Keratinocyte (primary cell): ENCODE measurements around the gene EPHA2. TPM values are rescaled to one million over a fixed set of nuclear protein-coding genes. Genes with fewer than 3 reads are reported as not detected.

ENCODE experiments used
- DNase-seq: peaks from one replicate; pipeline ENCODE4 v3.0.0-alpha.2; 2011; ENCODE audit warnings: low read depth, missing footprints, low spot score
- FAIRE-seq: peaks from 2 replicates; lab custom pipeline; 2011; peaks lifted over from hg19 to GRCh38; lab: Jason Lieb, UNC
- H2AFZ ChIP-seq: 2 replicates; pipeline ENCODE4 v1.6.0; 2012; ENCODE audit warnings: low read length, control low read depth, inconsistent platforms; ENCODE audit not compliant: control insufficient read depth
- H3K27ac ChIP-seq: 2 replicates; pipeline ENCODE4 v1.5.1; 2011; ENCODE audit warnings: low read length; ENCODE audit not compliant: control insufficient read depth, insufficient read depth
- H3K27me3 ChIP-seq: 3 replicates; pipeline ENCODE4 v1.6.0; 2011; ENCODE audit warnings: low read length; ENCODE audit not compliant: control insufficient read depth, insufficient read depth; ENCODE audit errors: extremely low read depth
- H3K36me3 ChIP-seq, 2 experiments: 2 replicates in 1 of 2; 3 replicates in 1 of 2; pipeline ENCODE4 v1.5.1; 2011; ENCODE audit warnings: low read length in 2 of 2, mild to moderate bottlenecking in 1 of 2; ENCODE audit not compliant: control insufficient read depth in 2 of 2, insufficient read depth in 2 of 2; ENCODE audit errors: extremely low read depth in 1 of 2
- H3K4me1 ChIP-seq: 3 replicates; pipeline ENCODE4 v1.5.1; 2011; ENCODE audit warnings: low read length; ENCODE audit not compliant: control insufficient read depth, insufficient read depth; ENCODE audit errors: extremely low read depth
- H3K4me2 ChIP-seq: 3 replicates; pipeline ENCODE4 v1.6.0; 2011; ENCODE audit warnings: low read depth, low read length; ENCODE audit not compliant: control insufficient read depth, insufficient read depth; ENCODE audit errors: extremely low read depth
- H3K4me3 ChIP-seq, 3 experiments: fragments of 200-600 bp in 1 of 3; sonication (generic) in 1 of 3; 2 replicates in 2 of 3; 3 replicates in 1 of 3; pipeline ENCODE4 v1.5.1; 2011 to 2016; ENCODE audit warnings: low read length in 3 of 3, mild to moderate bottlenecking in 3 of 3, control low read depth in 2 of 3, inconsistent platforms in 1 of 3, low read depth in 1 of 3, mixed read lengths in 1 of 3, mixed run types in 1 of 3, moderate library complexity in 1 of 3; ENCODE audit not compliant: control insufficient read depth in 2 of 3, insufficient read depth in 2 of 3; ENCODE audit errors: extremely low read depth in 1 of 3
- H3K79me2 ChIP-seq: 2 replicates; pipeline ENCODE4 v1.6.0; 2012; ENCODE audit warnings: low read length; ENCODE audit not compliant: control insufficient read depth, insufficient read depth
- H3K9ac ChIP-seq: 3 replicates; pipeline ENCODE4 v1.6.0; 2011; ENCODE audit warnings: low read length; ENCODE audit not compliant: control insufficient read depth, insufficient read depth; ENCODE audit errors: extremely low read depth
- H3K9me1 ChIP-seq: 3 replicates; pipeline ENCODE4 v1.6.0; 2011; ENCODE audit warnings: low read length; ENCODE audit not compliant: control insufficient read depth, insufficient read depth; ENCODE audit errors: extremely low read depth
- H3K9me3 ChIP-seq: 2 replicates; pipeline ENCODE4 v1.5.1; 2012; ENCODE audit warnings: low read depth, low read length; ENCODE audit not compliant: control insufficient read depth
- H4K20me1 ChIP-seq: 3 replicates; pipeline ENCODE4 v1.6.0; 2011; ENCODE audit warnings: low read length; ENCODE audit not compliant: control insufficient read depth, insufficient read depth; ENCODE audit errors: extremely low read depth
- CTCF ChIP-seq, 3 experiments: IDR thresholded peaks in 1 of 3; conservative IDR thresholded peaks in 1 of 3; optimal IDR thresholded peaks in 1 of 3; 2 replicates in 2 of 3; 3 replicates in 1 of 3; pipeline versions ENCODE3 to v1.5.1; 2011; ENCODE audit warnings: low read length in 3 of 3, mild to moderate bottlenecking in 3 of 3, moderate library complexity in 2 of 3, control low read depth in 1 of 3, inconsistent platforms in 1 of 3; ENCODE audit not compliant: insufficient read depth in 2 of 3; ENCODE audit errors: extremely low read depth in 1 of 3
- EZH2 ChIP-seq: IDR thresholded peaks from one replicate; pipeline ENCODE4 v1.6.1; 2012; ENCODE audit warnings: inconsistent platforms, mild to moderate bottlenecking, low read length, moderate library complexity
- dilution Hi-C: fragments of 300-500 bp; cut with MboI; formaldehyde crosslinking; loops from one replicate; pipeline ENCODE4 v1.7.0; 2020; ENCODE audit warnings: low sequenced_read_pairs; ENCODE audit not compliant: extremely low pct_ligation_motif_present
- polyA plus RNA-seq, 5 experiments: library from polyadenylated mRNA; depleted of rRNA in 3 of 5; stranded (reverse) in 3 of 5; stranded (forward) in 1 of 5; unstranded in 1 of 5; fragments of >200 nt; gene quantifications; 1 replicate in 1 of 5; 2 replicates in 3 of 5; 3 replicates in 1 of 5; pipeline versions ENCODE4 v1.2.1 to v1.2.3, GENCODE V29; 2011 to 2012; ENCODE audit warnings: missing spikeins in 2 of 5, low read depth in 1 of 5, low replicate concordance in 1 of 5

The EPHA2 gene
- polyA plus RNA-seq, 1 donor (not counting 4 experiments of a cell fraction or from before 2014, with no cell fraction given): 55.6 TPM

DNA sequence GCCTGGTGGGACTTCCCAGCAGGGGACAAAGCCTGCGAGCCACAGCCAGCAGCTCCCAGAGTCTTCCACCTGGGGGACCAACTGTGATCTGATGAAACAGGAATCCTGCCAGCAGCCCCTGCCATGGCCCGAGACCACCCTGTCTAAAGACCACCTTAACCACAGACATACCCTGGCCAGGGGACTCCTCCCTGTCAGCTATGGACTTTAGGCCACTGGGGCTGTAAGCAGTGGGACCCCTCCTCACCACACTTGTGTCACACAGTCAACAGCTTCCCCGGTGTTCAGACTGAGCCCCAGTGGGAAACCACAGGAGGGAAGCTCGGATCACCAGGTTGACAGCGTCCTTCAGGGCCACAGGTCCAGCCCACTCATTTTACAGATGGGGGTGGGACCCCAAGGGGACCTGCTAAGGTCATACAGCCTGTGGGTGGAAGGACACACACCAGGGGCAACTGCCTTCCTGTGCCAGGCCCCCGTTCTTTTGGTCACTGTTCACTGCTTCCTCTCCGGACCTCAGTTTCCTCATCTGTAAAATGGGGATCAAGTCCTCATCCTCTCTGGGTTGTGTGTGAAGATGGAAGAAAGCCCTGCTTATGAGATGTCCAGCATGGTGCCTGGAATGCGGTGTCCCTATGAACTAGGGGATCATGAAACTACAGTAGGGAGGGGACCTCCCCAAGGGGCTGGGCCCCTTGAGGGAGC, 11.4 kb downstream of the EPHA2 start:
- H3K9ac ChIP-seq: peak overlapping the region; percentile 69
- H3K4me2 ChIP-seq: peak overlapping the region; percentile 75
- dilution Hi-C loops: no loop called here
- H3K27ac ChIP-seq: peak overlapping the region; percentile 77
- H3K9me1 ChIP-seq: peaks cover 17% of the 10 kb centered on the region
- H3K9me3 ChIP-seq: no peaks in the 10 kb centered on the region
- peaks cover 23 to 84% of the 10 kb centered on the region in 2 experiments for H3K36me3 ChIP-seq
- H3K27me3 ChIP-seq: no peaks in the 10 kb centered on the region
- FAIRE-seq (no peak), DNase-seq (no peak)
- H4K20me1 ChIP-seq: peaks cover 60% of the 10 kb centered on the region
- peaks cover 98% of the 10 kb centered on the region for H3K4me1 ChIP-seq
- peaks cover 93% of the 10 kb centered on the region for H3K79me2 ChIP-seq
- no peak overlapping the region for H2AFZ ChIP-seq
- H3K4me3 ChIP-seq: peak overlapping the region in 2 of 3 experiments; percentile 54 to 68
- TF ChIP-seq EZH2: no peak
- TF ChIP-seq CTCF (optimal IDR thresholded peaks at IDR 0.05 in 1 of 3, IDR thresholded peaks at IDR 0.05 in 1 of 3, conservative IDR thresholded peaks at IDR 0.05 in 1 of 3; ENCODE audit: extremely low read depth in 1 of 3, insufficient read depth in 2 of 3, low read length in 3 of 3): no peak

- FAIRE-seq: no peak
- peaks cover 27 to 84% of the 10 kb centered on the region in 2 experiments for H3K36me3 ChIP-seq
- H3K4me3 ChIP-seq: peak overlapping the region in 2 of 3 experiments; percentile 54 to 68
- TF ChIP-seq CTCF (optimal IDR thresholded peaks at IDR 0.05 in 1 of 3, IDR thresholded peaks at IDR 0.05 in 1 of 3, conservative IDR thresholded peaks at IDR 0.05 in 1 of 3; ENCODE audit: extremely low read depth in 1 of 3, insufficient read depth in 2 of 3, low read length in 3 of 3) (no peak), EZH2 (no peak)
- no peak for DNase-seq
- peaks cover 15% of the 10 kb centered on the region for H3K9me1 ChIP-seq
- H3K9me3 ChIP-seq: no peaks in the 10 kb centered on the region
- H3K79me2 ChIP-seq: peaks cover 93% of the 10 kb centered on the region
- H4K20me1 ChIP-seq: peaks cover 60% of the 10 kb centered on the region
- H2AFZ ChIP-seq: no peak overlapping the region
- H3K4me2 ChIP-seq: peak overlapping the region; percentile 75
- peak overlapping the region; percentile 69 for H3K9ac ChIP-seq
- H3K27me3 ChIP-seq: no peaks in the 10 kb centered on the region
- H3K4me1 ChIP-seq: peaks cover 98% of the 10 kb centered on the region
- peak overlapping the region; percentile 77 for H3K27ac ChIP-seq
- dilution Hi-C loops: no loop called here
These were observed 12.1 kb downstream of the EPHA2 start for GRCh38 chr1:16143566-16144324.
